Calu3 (cell line): Measurements from ENCODE around the gene LDB3. TPM values are rescaled to one million over a fixed set of nuclear protein-coding genes. Genes with fewer than 3 reads are reported as not detected.
"Not testable (repeated sequence)": the region's sequence is repeated elsewhere in the genome, so short reads cannot be mapped to it uniquely, and the experiment has no call there.

ENCODE experiments used
- BruUV-seq: library from RNA; stranded (reverse); fragments of 400-500 nt; replicated peaks from 2 replicates; lab custom pipeline; 2021; lab: Mats Ljungman, UMichigan
- CTCF ChIA-PET: fragments of 300-600 bp; sonication (Branson Sonifier 250); formaldehyde crosslinking; loops from one replicate; lab custom pipeline; 2022; ENCODE audit warnings: antibody characterized with exemption; lab: Charles Lee
- DNase-seq: peaks from one replicate; pipeline ENCODE4 v3.0.0; 2022
- H3K27ac Mint-ChIP-seq: one replicate; pipeline ENCODE4 v1.8.0; 2022; ENCODE audit warnings: mixed read lengths; ENCODE audit not compliant: unreplicated experiment
- H3K27me3 Mint-ChIP-seq: one replicate; pipeline ENCODE4 v1.8.0; 2022; ENCODE audit warnings: mixed read lengths; ENCODE audit not compliant: unreplicated experiment
- H3K36me3 Mint-ChIP-seq: one replicate; pipeline ENCODE4 v1.8.0; 2022; ENCODE audit warnings: mild to moderate bottlenecking, moderate library complexity, mixed read lengths; ENCODE audit not compliant: insufficient read depth, unreplicated experiment
- H3K4me1 Mint-ChIP-seq: one replicate; pipeline ENCODE4 v1.8.0; 2022; ENCODE audit warnings: mild to moderate bottlenecking, low read depth, mixed read lengths; ENCODE audit not compliant: unreplicated experiment
- H3K4me3 Mint-ChIP-seq: one replicate; pipeline ENCODE4 v1.8.0; 2022; ENCODE audit warnings: mild to moderate bottlenecking, low read depth, moderate library complexity, mixed read lengths; ENCODE audit not compliant: unreplicated experiment
- H3K9me3 Mint-ChIP-seq: one replicate; pipeline ENCODE4 v1.8.0; 2022; ENCODE audit warnings: low read depth, mixed read lengths; ENCODE audit not compliant: unreplicated experiment
- intact Hi-C: fragments of 100-400 bp; cut with micrococcal nuclease; formaldehyde crosslinking; loops from one replicate; pipeline ENCODE4 v1.10.0; 2022; ENCODE audit not compliant: unreplicated experiment
- total RNA-seq: library from RNA; stranded (reverse); gene quantifications from 2 replicates; pipeline ENCODE4 v1.2.3, GENCODE V29; 2022
- TF ChIP-seq, protein P1 (sequence below): fragments of 200-600 bp; IDR thresholded peaks from one replicate; pipeline ENCODE4 v1.8.0; 2022; ENCODE audit warnings: antibody characterized with exemption; ENCODE audit not compliant: unreplicated experiment

The LDB3 gene
- total RNA-seq, 1 experiment from 2014 or later = not detected

GRCh38 chr10:86642499-86642898 is 25.8 kb upstream of the LDB3 start:
- H3K36me3 Mint-ChIP-seq = no peaks in the 10 kb centered on the region
- BruUV-seq = no TSS peak
- no peak overlapping the region for H3K4me3 Mint-ChIP-seq
- H3K27ac Mint-ChIP-seq = no peak overlapping the region
- no peaks in the 10 kb centered on the region for H3K9me3 Mint-ChIP-seq
- H3K27me3 Mint-ChIP-seq = peaks cover 13% of the 10 kb centered on the region
- no peaks in the 10 kb centered on the region for H3K4me1 Mint-ChIP-seq
- intact Hi-C loops = no loop called here
- DNase-seq = no peak
- TF ChIP-seq, protein P1, sequence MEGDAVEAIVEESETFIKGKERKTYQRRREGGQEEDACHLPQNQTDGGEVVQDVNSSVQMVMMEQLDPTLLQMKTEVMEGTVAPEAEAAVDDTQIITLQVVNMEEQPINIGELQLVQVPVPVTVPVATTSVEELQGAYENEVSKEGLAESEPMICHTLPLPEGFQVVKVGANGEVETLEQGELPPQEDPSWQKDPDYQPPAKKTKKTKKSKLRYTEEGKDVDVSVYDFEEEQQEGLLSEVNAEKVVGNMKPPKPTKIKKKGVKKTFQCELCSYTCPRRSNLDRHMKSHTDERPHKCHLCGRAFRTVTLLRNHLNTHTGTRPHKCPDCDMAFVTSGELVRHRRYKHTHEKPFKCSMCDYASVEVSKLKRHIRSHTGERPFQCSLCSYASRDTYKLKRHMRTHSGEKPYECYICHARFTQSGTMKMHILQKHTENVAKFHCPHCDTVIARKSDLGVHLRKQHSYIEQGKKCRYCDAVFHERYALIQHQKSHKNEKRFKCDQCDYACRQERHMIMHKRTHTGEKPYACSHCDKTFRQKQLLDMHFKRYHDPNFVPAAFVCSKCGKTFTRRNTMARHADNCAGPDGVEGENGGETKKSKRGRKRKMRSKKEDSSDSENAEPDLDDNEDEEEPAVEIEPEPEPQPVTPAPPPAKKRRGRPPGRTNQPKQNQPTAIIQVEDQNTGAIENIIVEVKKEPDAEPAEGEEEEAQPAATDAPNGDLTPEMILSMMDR = no peak
- CTCF ChIA-PET = interaction anchor here (0.6 kb wide), 1 partner anchor 100 kb away, joined by 4 read pairs; no protein-coding TSS in a partner anchor

DNA sequence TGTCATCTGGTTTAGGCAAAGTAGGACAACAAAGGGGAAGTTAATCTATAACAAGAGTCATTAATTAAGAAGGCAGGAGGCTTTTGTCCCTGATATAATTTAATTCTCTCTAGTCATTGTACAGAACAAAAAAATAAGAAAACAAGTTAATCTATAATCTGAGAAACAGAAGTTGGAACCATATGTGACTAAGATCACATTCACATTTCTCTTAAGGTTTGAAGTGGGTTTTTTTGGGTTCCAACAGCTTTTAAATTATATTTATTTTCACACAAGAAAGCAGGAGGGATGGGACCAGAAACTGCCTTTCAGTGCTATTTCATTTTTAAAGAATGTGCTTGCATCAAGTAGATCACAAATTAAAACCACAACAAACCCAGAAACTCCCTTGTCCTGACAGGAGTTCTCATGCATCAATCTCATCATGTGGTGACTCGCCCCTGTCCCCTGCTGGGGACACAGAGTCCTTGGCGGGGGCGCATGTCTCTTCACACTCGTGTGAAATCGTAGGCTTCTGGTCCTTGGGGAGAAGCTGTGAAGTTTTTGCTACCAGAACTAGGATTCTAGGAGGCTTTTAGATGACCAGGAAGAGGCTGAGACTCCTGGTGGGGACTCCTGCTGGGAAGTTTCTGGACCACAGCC is 24.0 kb upstream of the LDB3 start:
- intact Hi-C loops = no loop called here
- Mint-ChIP-seq H3K9me3 (no peaks in the 10 kb centered on the region), H3K4me1 (no peaks in the 10 kb centered on the region), H3K36me3 (no peaks in the 10 kb centered on the region), H3K27ac (no peak overlapping the region), H3K27me3 (peaks cover 3% of the 10 kb centered on the region), H3K4me3 (no peak overlapping the region)
- BruUV-seq = no TSS peak
- TF ChIP-seq, protein P1 = no peak
- no peak for DNase-seq
- CTCF ChIA-PET = interaction anchor here (0.6 kb wide), 1 partner anchor 127 kb away, joined by 3 read pairs; no protein-coding TSS in a partner anchor

DNA sequence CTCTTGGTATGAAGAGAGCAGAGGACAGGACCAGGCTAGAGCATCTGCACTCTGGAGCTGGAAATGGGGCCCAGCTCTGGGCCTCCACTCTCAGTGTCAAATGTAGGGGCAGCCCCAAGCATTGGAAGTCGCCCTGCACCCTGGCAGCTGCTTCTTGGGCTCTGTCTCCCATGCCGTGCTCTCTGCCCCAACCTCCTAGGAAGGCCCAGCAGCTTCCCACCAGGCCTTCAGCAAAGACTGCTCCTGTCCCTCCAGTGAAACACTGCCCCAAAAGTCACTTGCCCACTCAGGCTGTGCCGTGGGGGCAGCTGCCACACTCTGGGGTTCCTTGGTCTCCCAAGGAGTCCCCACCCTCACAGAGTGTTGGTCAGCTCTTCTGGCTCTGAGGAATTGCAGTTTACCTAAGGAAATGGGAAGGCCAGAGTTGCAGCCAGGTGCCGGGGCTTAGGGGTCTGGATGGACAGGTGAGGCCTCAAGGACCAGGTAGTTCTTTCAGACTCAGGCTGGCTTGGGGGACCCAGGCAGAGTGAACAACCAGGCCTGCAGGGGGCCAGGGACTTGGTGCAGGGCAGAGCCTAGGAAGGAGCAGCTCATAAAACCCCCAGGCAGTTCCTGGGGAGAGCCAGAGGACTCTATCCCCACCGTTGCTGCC is 23.4 kb upstream of the LDB3 start:
- H3K27me3 Mint-ChIP-seq = no peaks in the 10 kb centered on the region
- CTCF ChIA-PET = no interaction called here
- TF ChIP-seq, protein P1 = no peak
- intact Hi-C loops = no loop called here
- H3K36me3 Mint-ChIP-seq = no peaks in the 10 kb centered on the region
- no peak overlapping the region for H3K4me3 Mint-ChIP-seq
- no peaks in the 10 kb centered on the region for H3K9me3 Mint-ChIP-seq
- no peaks in the 10 kb centered on the region for H3K4me1 Mint-ChIP-seq
- H3K27ac Mint-ChIP-seq = no peak overlapping the region
- no peak for DNase-seq
- BruUV-seq = no TSS peak

GRCh38 chr10:86645621-86646165 is 22.6 kb upstream of the LDB3 start:
- H3K27ac Mint-ChIP-seq, H3K9me3 Mint-ChIP-seq, H3K4me1 Mint-ChIP-seq, DNase-seq, intact Hi-C loops, BruUV-seq, H3K4me3 Mint-ChIP-seq, CTCF ChIA-PET, H3K27me3 Mint-ChIP-seq, H3K36me3 Mint-ChIP-seq: not testable (repeated sequence)
